ENCODE measurements around the gene PTK7. TPM values are rescaled to one million over a fixed set of nuclear protein-coding genes. Genes with fewer than 3 reads are reported as not detected.

PTK7 gene
- total RNA-seq, 1 experiment from 2014 or later = 165 TPM

GRCh38 chr6:43181942-43182860 is 106.1 kb downstream of the PTK7 start, which contains the start of gene CUL9 (continued):
- TF ChIP-seq E2F5 (CRISPR knock-in tag; IDR thresholded peaks at IDR 0.05) (peak; percentile 81), FOXP4 (CRISPR knock-in tag; IDR thresholded peaks at IDR 0.05) (peak; percentile 59), NR2C2 (CRISPR knock-in tag; IDR thresholded peaks at IDR 0.05) (0 out of 2 replicates have a peak, but pooled peaks have one; percentile 25), AFF4 (CRISPR knock-in tag; IDR thresholded peaks at IDR 0.05; ENCODE audit: borderline replicate concordance) (no peak), TEAD1 (CRISPR knock-in tag; IDR thresholded peaks at IDR 0.05) (no peak; the same call in 1 of the 2 replicates), CTCF (IDR thresholded peaks at IDR 0.05) (no peak), CBFB (CRISPR knock-in tag; IDR thresholded peaks at IDR 0.05; ENCODE audit: low read depth) (no peak), ZNF416 (CRISPR knock-in tag; IDR thresholded peaks at IDR 0.05) (0 out of 2 replicates have a peak, but pooled peaks have one; percentile 71)
- TF ChIP-seq, protein P1, sequence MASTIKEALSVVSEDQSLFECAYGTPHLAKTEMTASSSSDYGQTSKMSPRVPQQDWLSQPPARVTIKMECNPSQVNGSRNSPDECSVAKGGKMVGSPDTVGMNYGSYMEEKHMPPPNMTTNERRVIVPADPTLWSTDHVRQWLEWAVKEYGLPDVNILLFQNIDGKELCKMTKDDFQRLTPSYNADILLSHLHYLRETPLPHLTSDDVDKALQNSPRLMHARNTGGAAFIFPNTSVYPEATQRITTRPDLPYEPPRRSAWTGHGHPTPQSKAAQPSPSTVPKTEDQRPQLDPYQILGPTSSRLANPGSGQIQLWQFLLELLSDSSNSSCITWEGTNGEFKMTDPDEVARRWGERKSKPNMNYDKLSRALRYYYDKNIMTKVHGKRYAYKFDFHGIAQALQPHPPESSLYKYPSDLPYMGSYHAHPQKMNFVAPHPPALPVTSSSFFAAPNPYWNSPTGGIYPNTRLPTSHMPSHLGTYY (CRISPR knock-in tag; IDR thresholded peaks at IDR 0.05) = no peak; the same call in 1 of the 2 replicates
- TF ChIP-seq, protein P2, sequence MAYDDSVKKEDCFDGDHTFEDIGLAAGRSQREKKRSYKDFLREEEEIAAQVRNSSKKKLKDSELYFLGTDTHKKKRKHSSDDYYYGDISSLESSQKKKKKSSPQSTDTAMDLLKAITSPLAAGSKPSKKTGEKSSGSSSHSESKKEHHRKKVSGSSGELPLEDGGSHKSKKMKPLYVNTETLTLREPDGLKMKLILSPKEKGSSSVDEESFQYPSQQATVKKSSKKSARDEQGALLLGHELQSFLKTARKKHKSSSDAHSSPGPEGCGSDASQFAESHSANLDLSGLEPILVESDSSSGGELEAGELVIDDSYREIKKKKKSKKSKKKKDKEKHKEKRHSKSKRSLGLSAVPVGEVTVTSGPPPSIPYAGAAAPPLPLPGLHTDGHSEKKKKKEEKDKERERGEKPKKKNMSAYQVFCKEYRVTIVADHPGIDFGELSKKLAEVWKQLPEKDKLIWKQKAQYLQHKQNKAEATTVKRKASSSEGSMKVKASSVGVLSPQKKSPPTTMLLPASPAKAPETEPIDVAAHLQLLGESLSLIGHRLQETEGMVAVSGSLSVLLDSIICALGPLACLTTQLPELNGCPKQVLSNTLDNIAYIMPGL (CRISPR knock-in tag; IDR thresholded peaks at IDR 0.05) = peak; percentile 90
- TF ChIP-seq, protein P3, sequence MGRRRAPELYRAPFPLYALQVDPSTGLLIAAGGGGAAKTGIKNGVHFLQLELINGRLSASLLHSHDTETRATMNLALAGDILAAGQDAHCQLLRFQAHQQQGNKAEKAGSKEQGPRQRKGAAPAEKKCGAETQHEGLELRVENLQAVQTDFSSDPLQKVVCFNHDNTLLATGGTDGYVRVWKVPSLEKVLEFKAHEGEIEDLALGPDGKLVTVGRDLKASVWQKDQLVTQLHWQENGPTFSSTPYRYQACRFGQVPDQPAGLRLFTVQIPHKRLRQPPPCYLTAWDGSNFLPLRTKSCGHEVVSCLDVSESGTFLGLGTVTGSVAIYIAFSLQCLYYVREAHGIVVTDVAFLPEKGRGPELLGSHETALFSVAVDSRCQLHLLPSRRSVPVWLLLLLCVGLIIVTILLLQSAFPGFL (CRISPR knock-in tag; IDR thresholded peaks at IDR 0.05; ENCODE audit: borderline replicate concordance) = no peak

Measured in WTC11 (cell line).